Subcutaneous adipose tissue (tissue), 4 donors: ENCODE data around the gene ZDHHC19. TPM values are rescaled to one million over a fixed set of nuclear protein-coding genes. Genes with fewer than 3 reads are reported as not detected.

Experiments
- CTCF ChIP-seq: fragments of 450-650 bp; IDR thresholded peaks from one replicate; pipeline ENCODE4 v1.5.1; 2016; ENCODE audit warnings: low read depth, mild to moderate bottlenecking, control low read depth, antibody characterized with exemption, moderate library complexity
- total RNA-seq, 4 donors: library from RNA; depleted of rRNA; stranded (reverse); fragments of >200 nt; gene quantifications; one replicate each; pipeline ENCODE4 v1.1.0, GENCODE V29; 2016

The ZDHHC19 gene
- total RNA-seq, 4 donors from 2014 or later: not detected

- no peak for TF ChIP-seq CTCF
Measured at GRCh38 chr3:196184881-196185280, 26.3 kb downstream of the ZDHHC19 start.

- TF ChIP-seq CTCF: no peak
Measured at GRCh38 chr3:196181127-196181546, 30.1 kb downstream of the ZDHHC19 start.

- TF ChIP-seq CTCF: no peak
Measured at GRCh38 chr3:196180346-196180745, 30.9 kb downstream of the ZDHHC19 start.

- no peak for TF ChIP-seq CTCF
Measured at GRCh38 chr3:196179380-196180308, 31.6 kb downstream of the ZDHHC19 start.

GRCh38 chr3:196178993-196179379 is 32.2 kb downstream of the ZDHHC19 start:
- TF ChIP-seq CTCF: no peak

- no peak for TF ChIP-seq CTCF
Measured at GRCh38 chr3:196177967-196178366, 33.2 kb downstream of the ZDHHC19 start.

- TF ChIP-seq CTCF: no peak
Measured at GRCh38 chr3:196177567-196177966, 33.6 kb downstream of the ZDHHC19 start.
